ENCODE measurements around the gene SLC35D2.
"Not testable (repeated sequence)": the region's sequence is repeated elsewhere in the genome, so short reads cannot be mapped to it uniquely, and the experiment has no call there.

The SLC35D2 gene

GRCh38 chr9:96321515-96321914, 62.0 kb downstream of the SLC35D2 start:
- no peak for TF ChIP-seq CTCF (IDR thresholded peaks at IDR 0.05)
- TF ChIP-seq ZFX (IDR thresholded peaks at IDR 0.05; ENCODE audit: borderline replicate concordance) = no peak
- no peak overlapping the region for H3K27ac ChIP-seq

- H3K27ac ChIP-seq = no peak overlapping the region
- TF ChIP-seq ZFX (IDR thresholded peaks at IDR 0.05; ENCODE audit: borderline replicate concordance) = no peak
- no peak for TF ChIP-seq CTCF (IDR thresholded peaks at IDR 0.05)
Observed at GRCh38 chr9:96320749-96321280, 62.7 kb downstream of the SLC35D2 start.

GRCh38 chr9:96318921-96319565, 64.5 kb downstream of the SLC35D2 start:
- H3K27ac ChIP-seq = no peak overlapping the region
- TF ChIP-seq CTCF (IDR thresholded peaks at IDR 0.05) (no peak), ZFX (IDR thresholded peaks at IDR 0.05; ENCODE audit: borderline replicate concordance) (no peak)

- TF ChIP-seq CTCF (IDR thresholded peaks at IDR 0.05) (peak; percentile 96), ZFX (IDR thresholded peaks at IDR 0.05; ENCODE audit: borderline replicate concordance) (no peak)
- no peak overlapping the region for H3K27ac ChIP-seq
Observed at GRCh38 chr9:96317335-96317980, 66.1 kb downstream of the SLC35D2 start.

- H3K27ac ChIP-seq = no peak overlapping the region
- TF ChIP-seq ZFX (IDR thresholded peaks at IDR 0.05; ENCODE audit: borderline replicate concordance) = no peak
- no peak for TF ChIP-seq CTCF (IDR thresholded peaks at IDR 0.05)
Observed at GRCh38 chr9:96309850-96310249, 73.7 kb downstream of the SLC35D2 start.

GRCh38 chr9:96306958-96307357, 76.6 kb downstream of the SLC35D2 start:
- not testable (repeated sequence) for H3K27ac ChIP-seq

GRCh38 chr9:96305171-96305570, 78.3 kb downstream of the SLC35D2 start:
- TF ChIP-seq CTCF (IDR thresholded peaks at IDR 0.05) = no peak
- no peak for TF ChIP-seq ZFX (IDR thresholded peaks at IDR 0.05; ENCODE audit: borderline replicate concordance)
- H3K27ac ChIP-seq = no peak overlapping the region
